DMS79 (cell line): Measurements from ENCODE around the gene CHI3L2.
A peak's percentile ranks its signal among the peaks of the same experiment; 100 is the strongest.
"Not testable (repeated sequence)": the region's sequence is repeated elsewhere in the genome, so short reads cannot be mapped to it uniquely, and the experiment has no call there.

Experiments used
- DNase-seq: peaks from one replicate; lab custom pipeline; 2025; lab: John Stamatoyannopoulos, UW

The CHI3L2 gene

DNA sequence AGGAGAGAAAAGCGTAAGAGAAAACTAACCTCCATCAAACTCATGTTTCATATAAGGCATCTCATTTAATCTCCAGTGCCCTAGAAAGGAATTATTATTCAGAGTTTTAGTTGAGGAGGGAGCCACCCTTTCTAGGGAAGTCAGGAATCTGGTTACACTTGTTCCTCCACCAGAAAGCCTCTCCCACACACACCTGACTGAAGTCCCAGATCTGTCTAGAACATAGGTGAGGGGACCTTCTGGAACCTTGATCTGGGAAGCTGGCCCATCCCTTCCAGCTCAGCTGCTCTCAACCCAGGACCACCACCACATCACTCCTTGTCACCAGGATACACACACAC, 25.2 kb upstream of the CHI3L2 start:
- DNase-seq, result no peak

GRCh38 chr1:111202707-111203623, 24.5 kb upstream of the CHI3L2 start:
- no peak for DNase-seq

- peak; percentile 45 for DNase-seq
Observed at GRCh38 chr1:111203681-111204200, 23.8 kb upstream of the CHI3L2 start.

GRCh38 chr1:111204201-111204982, 23.1 kb upstream of the CHI3L2 start:
- DNase-seq, result no peak

DNA sequence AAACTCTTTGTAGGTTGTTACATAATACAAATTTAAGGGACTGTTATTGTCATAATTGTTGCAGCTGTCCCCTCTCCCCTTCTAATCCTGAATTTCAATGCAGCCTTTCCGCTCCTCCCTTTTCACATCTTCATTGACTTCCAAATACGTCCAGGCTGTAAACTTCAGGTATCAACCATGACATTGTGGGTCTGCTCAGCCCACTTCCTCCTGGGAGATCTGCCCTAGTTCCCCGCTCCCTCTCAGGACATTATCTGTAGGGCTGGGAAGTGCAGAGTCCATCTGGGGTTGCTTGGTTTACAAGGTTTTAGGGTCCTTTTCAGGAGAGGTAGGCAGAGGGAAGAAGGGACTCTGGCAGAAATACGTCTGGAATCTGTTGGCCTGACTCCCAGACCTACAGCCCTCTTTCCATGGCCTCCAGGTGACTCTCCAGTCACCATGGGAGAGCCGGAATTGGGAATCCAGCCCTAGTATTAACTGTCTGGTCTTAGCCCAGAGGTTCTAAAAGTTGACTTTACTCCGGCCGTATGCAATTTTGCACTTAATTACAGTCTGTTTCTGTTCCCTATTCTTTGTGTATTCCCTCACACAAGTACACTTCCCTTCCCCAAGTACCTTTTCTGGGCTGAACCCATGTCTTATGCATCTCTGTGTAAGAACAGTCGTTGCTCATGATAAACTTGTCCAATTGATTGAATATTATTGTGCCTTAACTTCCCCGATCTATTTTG, 22.4 kb upstream of the CHI3L2 start:
- DNase-seq, result no peak

DNA sequence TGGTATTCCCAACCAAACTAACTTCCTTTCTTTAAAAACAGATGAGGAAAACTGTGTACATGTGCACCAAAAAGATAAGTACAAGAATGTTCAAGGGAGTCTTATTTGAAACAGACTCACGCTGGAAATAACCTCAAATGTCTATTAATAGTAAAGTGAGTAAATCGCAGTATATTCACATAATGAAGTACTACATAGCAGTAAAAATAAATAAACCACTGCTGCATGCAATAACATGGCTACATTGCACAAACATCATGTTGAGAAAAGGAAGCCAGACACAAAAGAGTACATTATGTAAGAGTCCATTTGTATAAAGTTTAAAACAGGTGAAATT, 21.8 kb upstream of the CHI3L2 start:
- no peak for DNase-seq

DNA sequence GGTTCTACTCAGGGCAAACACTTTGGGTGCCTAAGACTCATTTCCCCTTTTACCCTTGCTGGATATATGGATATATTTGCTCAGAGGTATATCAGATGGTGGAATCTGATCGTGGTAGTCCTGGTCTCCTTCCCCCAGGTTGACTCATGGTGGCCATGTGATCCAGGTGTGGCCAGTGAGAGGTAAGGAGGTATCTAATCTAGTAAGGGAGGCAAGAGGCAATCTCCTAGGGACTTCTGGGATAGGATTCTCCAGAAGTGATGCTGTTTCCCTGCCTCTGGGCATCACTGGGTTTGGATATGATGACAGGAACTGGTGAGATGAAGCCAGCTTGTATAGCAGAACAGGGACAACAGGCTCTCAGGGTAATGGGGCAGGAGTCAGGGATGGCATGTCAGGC, 18.6 kb upstream of the CHI3L2 start:
- no peak for DNase-seq

GRCh38 chr1:111209622-111210021, 17.9 kb upstream of the CHI3L2 start:
- DNase-seq, result no peak

GRCh38 chr1:111211921-111212320, 15.6 kb upstream of the CHI3L2 start:
- DNase-seq, result no peak

DNA sequence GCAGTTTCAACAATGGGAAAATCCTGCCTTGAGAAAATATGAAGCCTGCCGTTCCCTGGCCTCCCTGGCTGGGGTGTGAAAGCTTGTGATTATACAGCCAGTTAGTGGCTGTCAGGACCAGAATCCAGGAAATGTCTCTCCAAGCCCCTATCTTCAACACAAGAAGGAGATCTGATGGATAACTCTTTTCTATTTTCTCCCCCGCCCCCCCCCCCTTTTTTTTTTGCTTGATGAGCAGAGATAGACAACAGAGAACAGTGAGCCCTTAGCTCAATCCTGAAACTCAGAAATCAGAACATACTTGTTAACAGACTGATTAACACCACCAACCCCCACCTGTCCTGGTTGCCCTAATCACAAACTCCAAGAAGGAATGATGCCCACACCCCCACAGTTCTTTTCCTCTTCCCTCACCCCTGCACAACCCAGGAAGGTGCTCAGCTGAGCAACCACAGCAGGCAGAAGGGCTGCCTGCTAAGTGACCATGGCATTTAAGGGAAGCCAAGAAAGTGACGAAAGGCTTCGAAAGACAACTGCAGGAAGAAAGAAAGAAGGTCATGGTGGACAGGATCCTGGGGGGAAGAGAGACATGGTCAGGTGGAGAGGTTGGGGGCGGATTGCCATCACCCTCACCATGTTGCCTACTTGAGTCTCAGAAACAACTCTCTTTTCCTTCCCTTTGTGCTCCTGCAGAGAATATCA, 14.7 kb upstream of the CHI3L2 start:
- no peak for DNase-seq

GRCh38 chr1:111213412-111213811, 14.1 kb upstream of the CHI3L2 start:
- no peak for DNase-seq

GRCh38 chr1:111214074-111214801, 13.3 kb upstream of the CHI3L2 start:
- DNase-seq, result no peak

- no peak for DNase-seq
Observed at GRCh38 chr1:111214884-111215283, 12.6 kb upstream of the CHI3L2 start.

GRCh38 chr1:111215285-111215684, 12.2 kb upstream of the CHI3L2 start:
- DNase-seq, result not testable (repeated sequence)

- no peak for DNase-seq
Observed at GRCh38 chr1:111216751-111217150, 10.8 kb upstream of the CHI3L2 start.

DNA sequence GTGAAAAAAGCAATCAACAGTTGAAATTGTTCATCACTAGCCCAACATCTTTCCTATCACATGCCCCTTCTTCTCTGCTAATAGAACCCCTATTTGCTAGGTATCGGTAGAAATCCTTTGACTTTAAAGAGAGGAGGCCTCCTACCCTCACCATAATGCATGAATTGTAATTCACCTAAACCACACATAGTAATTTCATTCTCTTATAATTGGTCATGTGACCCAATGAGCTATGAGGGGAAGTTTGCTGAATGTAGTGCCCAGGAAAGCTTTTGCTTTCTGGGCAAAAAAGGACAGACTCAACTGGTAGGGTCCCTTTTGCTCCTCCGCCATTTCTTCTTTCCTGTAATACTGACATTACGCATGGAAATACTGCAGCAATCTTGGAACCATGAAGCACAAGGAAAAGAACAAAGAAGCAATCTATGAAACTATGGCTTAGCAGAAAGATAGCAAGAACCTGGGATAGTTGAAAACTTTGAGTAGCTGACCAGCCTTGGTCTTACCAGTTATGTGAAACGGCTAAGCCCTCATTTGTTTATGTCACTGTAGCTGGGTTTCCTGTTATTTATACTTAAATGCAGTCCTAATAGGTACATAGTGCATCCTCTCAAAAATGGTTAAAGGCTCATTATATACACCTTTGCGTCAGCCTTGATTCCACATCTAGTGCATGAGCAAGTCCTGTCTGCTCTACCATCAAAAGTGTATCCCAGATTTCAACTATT, 10.2 kb upstream of the CHI3L2 start:
- no peak for DNase-seq

- no peak for DNase-seq
Observed at GRCh38 chr1:111218701-111219556, 8.6 kb upstream of the CHI3L2 start.

GRCh38 chr1:111219557-111220286, 7.8 kb upstream of the CHI3L2 start:
- DNase-seq, result no peak
